ENCODE results near the gene IRAK2.
"Not testable (repeated sequence)": the region's sequence is repeated elsewhere in the genome, so short reads cannot be mapped to it uniquely, and the experiment has no call there.

The IRAK2 gene

GRCh38 chr3:10164546-10165393 is at the start of gene IRAK2:
Gene IRAK2, plus strand, starts transcription at chr3:10164919. Its CDS starts 36 bp downstream, at chr3:10164955.
- peak; percentile 63 for DNase-seq

GRCh38 chr3:10115326-10116137 is 49.2 kb upstream of the IRAK2 start, which contains the start of gene BRK1:
Gene BRK1, plus strand, starts transcription at chr3:10115675. Its CDS starts 27 bp downstream, at chr3:10115702.
- DNase-seq = peak; percentile 93

- no peak for DNase-seq
Measured at GRCh38 chr3:10116138-10116460, 48.6 kb upstream of the IRAK2 start.

GRCh38 chr3:10116928-10117327 is 47.8 kb upstream of the IRAK2 start:
- no peak for DNase-seq

- no peak for DNase-seq
Measured at GRCh38 chr3:10119376-10119775, 45.3 kb upstream of the IRAK2 start.

- DNase-seq = no peak
Measured at GRCh38 chr3:10121064-10121463, 43.7 kb upstream of the IRAK2 start.

- DNase-seq = no peak
Measured at GRCh38 chr3:10122724-10123123, 42.0 kb upstream of the IRAK2 start.

GRCh38 chr3:10135872-10136271 is 28.8 kb upstream of the IRAK2 start:
- DNase-seq = not testable (repeated sequence)

GRCh38 chr3:10136426-10137005 is 28.2 kb upstream of the IRAK2 start:
- no peak for DNase-seq

GRCh38 chr3:10137178-10137577 is 27.5 kb upstream of the IRAK2 start:
- no peak for DNase-seq

GRCh38 chr3:10140996-10141546 is 23.6 kb upstream of the IRAK2 start:
- DNase-seq = no peak

- peak; percentile 14 for DNase-seq
Measured at GRCh38 chr3:10142707-10143560, 21.8 kb upstream of the IRAK2 start.

GRCh38 chr3:10145685-10146084 is 19.0 kb upstream of the IRAK2 start:
- DNase-seq = no peak

GRCh38 chr3:10149226-10149625 is 15.5 kb upstream of the IRAK2 start:
- no peak for DNase-seq

- DNase-seq = no peak
Measured at GRCh38 chr3:10150987-10151386, 13.7 kb upstream of the IRAK2 start.

- no peak for DNase-seq
Measured at GRCh38 chr3:10154335-10155122, 10.2 kb upstream of the IRAK2 start.

GRCh38 chr3:10155123-10155472 is 9.6 kb upstream of the IRAK2 start:
- no peak for DNase-seq

- DNase-seq = no peak
Measured at GRCh38 chr3:10155658-10156057, 9.1 kb upstream of the IRAK2 start.

GRCh38 chr3:10157031-10157430 is 7.7 kb upstream of the IRAK2 start:
- no peak for DNase-seq

- not testable (repeated sequence) for DNase-seq
Measured at GRCh38 chr3:10158555-10158954, 6.2 kb upstream of the IRAK2 start.

- no peak for DNase-seq
Measured at GRCh38 chr3:10160346-10160745, 4.4 kb upstream of the IRAK2 start.

GRCh38 chr3:10160925-10161324 is 3.8 kb upstream of the IRAK2 start:
- DNase-seq = no peak

Data from activated naive CD4-positive, alpha-beta T cell treated with anti-CD3 and anti-CD28 coated beads, Interleukin-2, amount 50 U/mL, for 16 hours (primary cell).